HG03066 (cell line): ENCODE measurements around the gene SERAC1.
"Not testable (repeated sequence)": the region's sequence is repeated elsewhere in the genome, so short reads cannot be mapped to it uniquely, and the experiment has no call there.

ENCODE experiments used
- ATAC-seq: cut with Tn5 transposase; IDR thresholded peaks from one replicate; pipeline ENCODE4 v1.9.1; 2021; ENCODE audit warnings: low read depth; ENCODE audit not compliant: unreplicated experiment

SERAC1 gene

DNA sequence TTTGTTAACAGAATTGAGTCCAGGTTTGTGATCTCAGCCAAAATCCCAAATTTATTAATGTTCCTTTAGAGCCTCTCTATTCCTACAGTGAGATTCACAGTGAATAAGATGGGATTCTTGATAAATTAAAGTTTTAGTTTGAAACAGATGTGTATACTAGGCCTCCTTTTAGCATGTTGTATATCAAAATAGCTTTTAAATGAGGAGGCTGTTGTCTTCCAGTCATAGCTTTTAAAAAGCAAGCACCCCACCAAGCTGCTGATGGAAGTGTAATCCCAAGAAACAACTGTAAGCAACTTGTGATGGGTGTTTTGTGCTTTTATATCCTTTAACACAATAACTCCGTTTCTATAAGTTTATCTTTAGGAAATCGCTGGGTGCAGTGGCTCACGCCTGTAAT lies 7.0 kb upstream of the SERAC1 start:
- no peak for ATAC-seq

DNA sequence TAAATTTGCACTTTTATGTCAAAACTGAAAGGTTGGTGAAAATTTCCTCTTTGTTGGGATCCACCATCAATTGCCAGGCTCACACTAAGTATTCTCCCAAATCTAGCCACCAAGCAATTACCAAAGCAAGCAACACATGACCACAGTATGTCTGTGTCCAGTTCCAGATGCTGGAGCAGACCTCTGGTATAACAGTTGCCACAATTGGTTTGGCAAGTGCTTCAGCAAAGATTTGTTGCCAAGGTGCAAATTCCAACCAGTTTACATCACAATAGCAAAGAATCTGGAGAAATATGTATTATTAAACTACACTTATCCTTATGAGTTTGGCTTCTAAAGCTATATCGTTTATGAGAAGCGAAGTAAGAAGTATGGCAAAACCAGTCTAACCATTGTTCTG lies 6.5 kb upstream of the SERAC1 start:
- no peak for ATAC-seq

DNA sequence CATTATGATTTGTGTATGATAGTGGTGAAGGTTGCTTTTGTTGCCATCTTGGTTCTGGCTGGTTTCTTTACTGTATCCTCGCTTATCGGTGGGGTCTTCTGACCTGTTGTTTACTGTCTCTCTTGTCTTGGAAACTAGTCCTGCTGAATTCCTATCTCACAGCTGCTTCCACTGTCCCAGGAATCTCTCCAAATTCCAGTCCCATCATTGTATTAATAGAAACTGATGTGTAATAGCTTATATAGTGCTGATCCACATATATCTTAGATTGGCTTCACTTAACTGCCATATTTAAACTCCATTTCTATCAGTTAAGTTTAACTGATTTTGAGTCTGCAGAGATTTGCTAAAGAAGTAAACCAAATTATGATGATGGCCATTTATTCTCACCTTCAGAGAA lies 6.0 kb upstream of the SERAC1 start:
- no peak for ATAC-seq

DNA sequence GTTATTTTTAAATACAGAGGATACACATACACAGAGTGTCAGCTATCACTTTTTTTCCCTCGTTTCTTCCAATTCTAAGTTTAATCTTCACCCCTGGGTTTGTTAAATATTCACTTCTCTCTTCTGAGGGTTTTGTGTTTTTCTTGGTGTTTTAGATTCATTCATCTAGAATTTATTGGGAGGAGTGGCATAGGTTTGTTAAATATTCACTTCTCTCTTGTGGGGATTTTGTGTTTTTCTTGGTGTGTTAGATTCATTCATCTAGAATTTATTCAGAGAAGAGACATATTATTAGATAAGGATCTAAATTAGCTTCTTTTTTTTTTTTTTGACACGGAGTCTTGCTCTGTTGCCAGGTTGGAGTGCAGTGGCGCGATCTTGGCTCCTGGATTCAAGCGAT lies 3.9 kb upstream of the SERAC1 start:
- no peak for ATAC-seq

DNA sequence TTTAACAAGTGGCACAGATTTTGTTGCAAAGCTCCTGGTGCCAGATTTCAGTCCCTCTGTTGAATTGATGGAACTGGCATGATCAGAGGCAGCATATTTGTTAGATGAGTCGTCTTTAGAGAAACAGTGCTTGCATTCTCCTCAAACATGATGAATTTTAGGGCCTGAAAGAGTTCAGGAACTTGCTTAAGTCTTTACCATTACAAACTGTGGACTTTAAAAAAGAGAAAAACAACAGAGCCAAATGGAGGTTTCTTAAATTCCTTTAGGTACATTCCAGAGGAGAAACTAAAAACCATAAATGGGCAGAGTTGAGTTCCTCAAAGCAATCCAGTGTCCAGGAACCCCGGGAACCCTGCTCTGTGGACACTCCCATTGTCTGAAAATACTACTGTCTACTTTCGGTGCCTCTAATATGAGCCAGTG lies 2.6 kb upstream of the SERAC1 start:
- no peak for ATAC-seq

DNA sequence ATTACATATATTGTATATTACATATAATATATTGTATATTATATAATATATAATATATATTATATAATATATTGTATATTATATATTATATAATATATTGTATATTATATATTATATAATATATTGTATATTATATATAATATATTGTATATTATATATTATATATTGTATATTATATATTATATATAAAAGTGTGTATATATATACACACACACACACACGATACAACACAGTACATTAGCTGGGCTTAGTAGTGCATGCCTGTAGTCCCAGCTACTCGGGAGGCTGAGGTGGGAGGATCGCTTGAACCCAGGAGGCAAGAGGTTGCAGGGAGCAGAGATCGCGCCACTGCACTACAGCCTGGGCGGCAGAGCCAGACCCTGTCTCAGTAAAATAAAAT lies 1.6 kb upstream of the SERAC1 start:
- ATAC-seq, result not testable (repeated sequence)

DNA sequence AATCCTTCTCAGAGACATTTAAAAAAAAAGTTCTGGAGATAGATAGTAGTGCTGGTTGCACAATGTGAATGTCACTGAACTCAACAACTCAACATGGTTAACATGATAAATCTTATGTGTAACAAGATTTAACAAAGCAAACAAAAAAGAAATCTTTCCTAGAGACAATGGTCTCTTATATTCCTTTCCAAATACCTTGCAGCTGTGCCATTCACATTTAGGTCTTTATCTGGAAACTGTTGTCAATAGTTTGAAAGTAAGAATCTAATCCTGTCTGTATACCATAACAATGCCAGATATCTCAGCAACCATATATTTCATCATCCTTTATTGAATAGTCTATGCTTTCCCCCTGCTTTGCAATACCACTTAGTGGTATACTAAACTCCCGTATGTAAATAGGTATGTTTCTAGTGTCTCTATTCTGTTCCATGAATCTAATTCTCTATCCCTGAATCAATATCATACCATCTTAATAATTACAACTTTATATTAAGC lies 2.1 kb downstream of the SERAC1 start:
- no peak for ATAC-seq

DNA sequence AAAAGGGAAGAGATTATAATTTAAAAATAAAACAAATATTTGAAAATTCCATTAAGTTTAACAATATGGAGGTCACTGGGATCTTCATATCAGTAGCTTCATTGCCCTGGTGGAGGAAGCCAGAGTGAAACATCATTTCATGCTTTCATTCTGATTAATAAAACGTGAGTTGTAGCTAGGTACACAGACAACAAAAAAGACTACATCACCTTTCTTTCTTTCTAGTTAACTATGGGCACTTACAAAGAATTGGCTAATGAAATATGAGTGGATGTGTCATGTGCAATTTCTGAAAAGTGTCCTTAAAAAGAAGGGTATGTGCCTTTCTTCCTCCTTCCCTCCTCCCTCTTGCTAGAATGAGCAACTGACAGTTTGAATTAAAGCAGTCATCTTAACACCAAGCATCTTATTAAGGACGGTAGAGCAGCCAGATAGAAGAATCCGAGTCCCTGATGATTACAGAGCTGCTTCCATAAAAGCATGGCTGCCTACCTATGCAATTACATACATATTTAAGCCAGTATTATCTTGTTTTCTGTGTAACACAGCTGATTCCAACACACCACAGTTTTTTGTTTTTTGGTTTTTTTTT lies 3.4 kb downstream of the SERAC1 start:
- no peak for ATAC-seq

DNA sequence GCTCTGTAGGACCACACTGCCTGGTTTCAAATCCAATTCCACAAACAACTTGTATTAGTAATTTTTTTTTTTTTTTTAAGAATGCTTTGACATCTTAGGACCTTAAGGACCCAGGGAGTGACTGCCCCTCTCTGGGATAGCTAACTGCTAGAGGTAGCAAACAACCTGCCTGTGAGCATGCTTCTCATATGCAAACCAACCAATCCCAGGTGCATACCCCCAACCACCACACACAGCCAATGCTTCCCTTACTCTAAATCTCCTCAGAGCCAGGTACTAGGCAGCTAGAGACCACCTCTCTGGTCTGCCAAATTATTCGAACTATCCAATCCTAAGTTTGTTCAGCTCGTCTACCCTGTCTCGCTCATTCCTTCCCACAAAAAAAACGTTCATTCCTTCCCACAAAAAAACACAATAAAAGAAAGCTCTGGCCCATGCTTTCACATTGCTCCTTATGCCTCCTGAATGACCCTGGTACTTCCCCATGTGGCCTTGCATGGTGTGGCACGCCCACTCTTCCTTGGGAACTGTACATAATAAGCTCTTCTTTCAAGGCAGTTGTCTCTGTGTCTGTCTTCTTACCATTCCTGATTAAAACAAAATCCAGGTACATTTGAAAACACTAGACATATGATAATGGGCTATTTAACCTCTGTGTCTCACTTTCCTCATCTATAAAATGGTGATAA lies 6.4 kb downstream of the SERAC1 start:
- no peak for ATAC-seq

DNA sequence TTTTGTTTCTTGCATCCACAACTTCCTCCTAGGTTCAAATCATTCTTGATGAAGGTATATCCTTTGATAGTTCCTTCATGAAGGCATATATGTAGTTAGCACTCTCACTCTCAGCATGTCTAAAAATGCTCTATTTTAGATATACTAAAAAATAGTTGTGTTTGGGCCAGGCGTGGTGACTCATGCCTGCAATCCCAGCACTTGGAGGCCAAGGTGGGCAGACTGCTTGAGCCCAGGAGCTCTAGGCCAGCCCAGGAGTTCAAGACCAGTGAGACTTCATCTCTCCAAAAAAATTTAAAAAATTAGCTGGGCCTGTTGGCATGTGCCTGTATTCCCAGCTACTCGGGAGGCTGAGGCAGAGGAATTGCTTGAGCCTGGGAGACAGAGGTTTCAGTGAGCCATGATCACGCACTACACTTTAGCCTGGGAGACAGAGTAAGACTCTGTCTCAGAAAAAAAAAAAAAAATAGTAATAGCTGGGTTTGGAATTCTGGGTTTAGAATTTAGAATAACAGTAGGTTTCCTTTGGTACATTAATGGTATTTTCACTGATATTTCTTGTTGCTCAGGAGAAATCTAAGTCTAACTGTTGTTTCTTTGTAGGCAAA lies 7.0 kb downstream of the SERAC1 start:
- no peak for ATAC-seq

DNA sequence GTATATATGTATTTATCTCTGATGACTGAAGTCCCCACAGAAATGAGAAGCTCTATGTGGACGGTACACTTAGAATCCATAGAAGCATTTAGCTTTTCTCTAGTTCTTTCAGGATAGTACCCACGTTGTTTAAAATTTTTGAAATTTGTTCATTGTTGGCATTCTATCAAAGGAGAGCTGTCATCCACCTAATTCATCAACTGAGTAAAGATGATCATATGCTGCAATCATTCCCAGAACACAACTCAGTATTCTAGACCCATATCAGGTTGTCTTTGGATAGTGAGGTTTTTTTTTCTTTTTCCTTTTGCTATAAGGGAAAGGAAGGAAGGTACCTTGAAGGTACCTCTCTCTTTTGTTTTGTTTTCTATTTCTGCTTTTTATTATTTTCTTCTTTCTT lies 9.3 kb downstream of the SERAC1 start:
- no peak for ATAC-seq

DNA sequence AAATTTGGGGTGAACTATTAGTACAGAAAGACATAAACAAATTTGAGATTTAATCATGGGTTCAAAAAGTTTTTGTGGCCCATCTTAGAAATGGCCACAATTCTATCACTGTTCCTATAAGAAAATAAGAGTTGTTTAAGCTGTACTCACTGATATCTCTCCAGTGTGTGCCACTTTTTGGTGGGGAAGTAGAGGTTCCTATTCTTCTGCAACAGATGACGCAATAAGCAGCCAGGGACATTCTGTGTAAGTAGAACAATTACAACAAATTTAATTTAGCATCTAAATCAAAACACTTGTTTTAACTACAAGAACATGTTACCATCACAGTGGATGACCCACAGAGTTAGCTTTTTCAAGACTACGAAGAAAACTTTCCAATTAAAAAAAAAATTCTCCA lies 9.9 kb downstream of the SERAC1 start:
- ATAC-seq, result no peak

DNA sequence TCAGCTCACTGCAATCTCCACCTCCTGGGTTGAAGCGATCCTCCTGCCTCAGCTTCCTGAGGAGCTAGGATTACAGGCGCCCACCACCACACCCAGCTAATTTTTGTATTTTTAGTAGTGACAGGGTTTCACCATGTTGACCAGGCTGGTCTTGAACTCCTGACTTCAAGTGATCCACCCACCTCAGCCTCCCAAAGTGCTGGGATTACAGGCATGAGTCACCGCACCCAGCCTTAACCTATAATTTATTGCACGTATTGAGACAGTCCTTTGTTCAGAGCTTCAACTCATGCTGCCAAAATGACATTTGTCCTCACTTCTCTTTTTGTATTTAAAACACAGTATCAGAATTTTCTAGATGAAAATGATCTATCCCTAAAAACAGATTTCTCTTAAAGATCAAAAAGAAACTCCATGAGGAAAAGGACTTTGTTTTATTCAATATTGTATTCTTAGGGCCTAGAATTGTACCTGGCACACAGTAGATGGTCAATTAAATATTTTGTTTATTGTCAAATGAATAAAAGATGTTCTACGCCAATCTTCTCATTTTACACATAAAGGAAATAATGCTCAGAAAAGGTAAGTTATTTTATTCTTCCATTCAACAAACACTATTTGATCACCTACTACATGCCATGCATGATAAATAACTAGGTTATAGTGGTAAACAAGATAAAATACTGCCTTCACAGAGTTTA lies 10.8 kb downstream of the SERAC1 start:
- no peak for ATAC-seq

DNA sequence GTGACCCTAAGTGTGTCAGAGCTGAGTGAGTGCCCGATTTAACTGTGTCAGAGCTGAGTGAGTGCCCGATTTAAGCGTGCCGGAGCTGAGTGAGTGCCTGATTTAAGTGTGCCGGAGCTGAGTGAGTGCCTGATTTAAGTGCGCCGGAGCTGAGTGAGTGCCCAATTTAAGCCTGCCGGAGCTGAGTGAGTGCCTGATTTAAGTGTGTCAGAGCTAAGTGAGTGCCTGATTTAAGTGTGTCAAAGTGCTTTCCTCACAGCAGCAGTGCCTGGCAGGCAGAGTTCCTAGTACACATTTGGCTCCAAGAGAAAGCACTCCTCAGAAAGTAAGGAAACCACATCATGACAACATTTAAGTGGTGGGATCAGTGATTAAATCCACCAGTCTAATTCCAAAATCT lies 13.2 kb downstream of the SERAC1 start:
- ATAC-seq, result no peak

DNA sequence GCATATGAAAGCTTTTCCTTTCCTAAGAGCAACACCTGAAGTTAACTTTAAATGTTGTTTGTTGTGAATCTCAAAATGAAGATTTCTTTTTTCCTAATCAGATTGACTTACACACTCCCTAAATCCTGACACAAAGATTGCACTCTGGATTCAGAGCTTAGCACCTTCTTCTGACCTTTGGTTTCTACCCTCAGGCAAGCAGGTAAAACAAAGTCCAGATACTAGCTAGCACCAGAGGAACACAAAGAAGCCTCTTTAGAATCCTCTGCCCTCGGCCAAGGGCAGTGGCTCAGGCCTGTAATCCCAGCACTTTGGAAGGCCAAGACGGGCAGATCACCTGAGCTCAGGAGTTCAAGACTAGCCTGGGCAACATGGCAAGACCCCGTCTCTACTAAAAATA lies 14.5 kb downstream of the SERAC1 start:
- no peak for ATAC-seq

DNA sequence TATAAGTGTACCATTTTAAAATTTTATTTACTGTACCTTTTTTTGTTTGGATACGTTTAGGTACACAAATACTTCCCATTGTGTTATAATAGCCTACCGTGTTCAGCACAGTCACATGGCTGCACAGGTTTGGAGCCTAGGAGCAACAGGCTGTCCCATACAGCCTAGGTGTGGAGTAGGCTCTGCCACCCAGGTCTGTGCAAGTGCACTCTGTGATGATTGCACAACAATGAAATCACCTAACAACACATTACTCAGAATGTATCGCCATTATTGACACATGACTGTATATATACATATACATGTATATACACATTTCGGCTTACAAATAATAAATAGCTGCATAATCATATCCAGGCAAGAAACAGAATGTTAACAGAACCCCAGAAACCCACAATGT lies 15.4 kb downstream of the SERAC1 start:
- ATAC-seq, result no peak

DNA sequence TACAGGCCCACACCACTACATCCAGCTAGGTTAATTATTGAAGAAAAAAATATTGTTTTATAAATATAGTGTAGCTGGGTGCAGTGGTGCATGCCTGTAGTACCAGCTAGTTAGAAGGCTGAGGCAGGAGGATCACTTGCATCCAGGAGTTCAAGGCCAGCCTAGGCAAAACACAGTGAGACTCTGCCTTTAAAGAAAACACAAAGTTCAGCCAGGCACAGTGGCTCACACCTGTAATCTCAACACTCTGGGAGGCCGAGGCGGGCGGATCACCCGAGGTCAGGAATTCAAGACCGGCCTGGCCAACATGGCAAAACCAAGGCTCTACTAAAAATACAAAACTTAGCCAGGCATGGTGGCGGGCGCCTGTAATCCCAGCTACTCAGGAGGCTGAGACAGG lies 16.0 kb downstream of the SERAC1 start:
- ATAC-seq, result not testable (repeated sequence)

DNA sequence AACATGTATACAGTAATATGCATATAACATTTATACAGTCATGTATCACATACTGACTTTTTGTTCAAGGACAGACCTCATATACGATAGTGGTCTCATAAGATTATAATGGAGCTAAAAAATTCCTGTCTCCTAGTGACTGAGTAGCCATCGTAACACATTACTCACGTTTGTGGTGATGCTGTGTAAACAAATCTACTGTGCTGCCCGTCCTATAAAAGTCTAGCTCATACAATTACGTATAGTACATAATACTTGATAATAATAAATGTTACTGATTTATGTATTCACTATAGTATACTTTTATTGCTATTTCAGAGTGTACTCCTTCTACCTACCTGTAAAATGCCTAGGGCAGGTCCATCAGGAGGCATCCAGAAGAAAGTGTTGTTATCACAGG lies 17.4 kb downstream of the SERAC1 start:
- ATAC-seq, result no peak

DNA sequence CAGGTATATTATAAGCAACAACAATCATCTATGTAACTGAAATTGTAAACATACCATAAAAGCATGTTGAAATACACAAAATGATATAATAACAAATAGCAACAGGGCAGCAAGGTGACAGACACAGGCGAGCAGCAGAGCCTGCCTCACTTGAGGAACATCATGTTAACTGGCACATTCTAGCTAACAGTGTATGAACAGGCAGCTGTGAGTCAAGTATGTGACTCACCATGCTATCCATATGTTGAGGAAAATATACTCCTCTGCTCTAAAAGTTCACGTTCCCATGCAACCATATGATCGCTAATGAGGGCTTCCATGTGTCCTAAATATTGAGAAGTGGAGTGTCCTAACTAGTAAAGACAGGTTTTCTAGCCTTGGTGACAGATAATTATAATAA lies 18.4 kb downstream of the SERAC1 start:
- ATAC-seq, result no peak

DNA sequence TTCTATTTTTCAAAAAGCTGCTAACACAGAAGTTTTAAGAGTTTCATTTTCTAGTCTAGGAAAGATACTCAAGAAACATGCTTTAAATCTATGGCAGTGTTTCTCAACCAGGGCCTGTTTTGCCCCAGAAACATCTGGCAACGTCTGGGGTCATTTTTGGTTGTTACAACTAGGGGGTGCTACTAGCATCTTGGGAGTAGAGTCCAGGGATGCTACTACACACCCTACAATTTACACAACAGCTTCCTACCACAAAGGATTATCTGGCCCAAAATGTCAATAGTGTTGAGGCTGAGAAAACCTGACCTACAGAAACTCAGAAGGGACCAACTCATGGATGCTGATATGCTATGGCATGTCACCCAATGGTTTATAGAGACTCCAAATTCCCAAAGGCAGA lies 24.4 kb downstream of the SERAC1 start:
- no peak for ATAC-seq

DNA sequence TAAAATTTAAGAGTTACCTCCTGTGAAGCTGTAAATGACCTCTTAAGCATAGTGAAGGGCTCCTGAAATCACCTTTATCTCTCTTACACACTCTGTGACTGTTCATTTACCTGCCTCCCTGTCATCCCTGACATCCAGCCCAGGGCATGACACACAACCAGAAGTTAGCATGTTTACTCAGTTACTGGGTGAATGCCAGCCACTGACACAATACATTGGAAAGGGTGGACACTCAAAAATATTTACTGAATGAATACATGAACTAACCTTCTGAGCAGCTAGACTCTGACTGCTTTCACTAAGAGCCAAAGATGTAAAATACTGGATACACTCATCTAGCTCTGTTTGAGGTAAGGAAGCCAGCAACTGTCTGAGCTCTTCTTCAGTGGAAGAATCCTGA lies 25.3 kb downstream of the SERAC1 start:
- no peak for ATAC-seq

DNA sequence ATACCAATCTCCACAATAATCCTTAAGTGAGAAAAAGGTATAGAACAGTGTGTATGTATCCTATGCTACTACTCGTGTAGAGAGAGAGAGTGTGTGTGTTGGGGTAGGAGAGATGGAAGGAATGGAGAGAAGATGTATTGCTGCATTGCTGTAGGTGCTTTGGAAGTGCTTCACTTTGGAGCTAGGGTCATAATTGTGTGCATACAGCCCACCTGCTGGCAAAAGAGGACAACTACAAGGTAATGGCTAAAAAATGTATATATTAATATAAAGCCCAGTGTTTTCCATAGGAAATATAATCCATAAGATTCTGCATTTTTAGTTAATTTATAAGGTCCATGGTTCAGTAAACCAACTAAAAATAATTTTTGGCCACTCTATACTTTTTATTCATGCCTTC lies 36.1 kb downstream of the SERAC1 start:
- ATAC-seq, result no peak
